Heart right ventricle (tissue), 16 donors: ENCODE data around the gene NRBP1. TPM values are rescaled to one million over a fixed set of nuclear protein-coding genes. Genes with fewer than 3 reads are reported as not detected.
A peak's percentile ranks its signal among the peaks of the same experiment; 100 is the strongest.

Experiments used
- ATAC-seq, 8 donors: fragments of 200-7000 bp; cut with Tn5 transposase; one replicate each; pipeline ENCODE4 v1.9.1; 2020; ENCODE audit warnings: mild to moderate bottlenecking in 8 of 8, moderate library complexity in 8 of 8, moderate number of reproducible peaks in 1 of 8
- DNase-seq, 2 donors: peaks; one replicate each; pipeline ENCODE4 v3.0.0-alpha.2; 2020
- H3K27ac ChIP-seq, 10 donors: fragments of 200-600 bp; sonication (generic) in 2 of 10; one replicate each; pipeline versions ENCODE4 v1.5.0 to v1.8.0; 2020 to 2022; ENCODE audit warnings: mild to moderate bottlenecking in 3 of 10
- H3K27me3 ChIP-seq, 7 donors: fragments of 200-600 bp; one replicate each; pipeline ENCODE4 v1.8.0; 2021 to 2022; ENCODE audit warnings: mild to moderate bottlenecking in 2 of 7
- H3K36me3 ChIP-seq, 9 donors: fragments of 200-600 bp; sonication (generic) in 1 of 9; one replicate each; pipeline versions ENCODE4 v1.5.0 to v1.8.0; 2020 to 2022; ENCODE audit warnings: mild to moderate bottlenecking in 2 of 9
- H3K4me1 ChIP-seq, 9 donors: fragments of 200-600 bp; sonication (generic) in 1 of 9; one replicate each; pipeline versions ENCODE4 v1.5.0 to v1.8.0; 2020 to 2022; ENCODE audit warnings: mild to moderate bottlenecking in 4 of 9
- H3K4me3 ChIP-seq, 10 donors: fragments of 200-600 bp; sonication (generic) in 2 of 10; one replicate each; pipeline versions ENCODE4 v1.5.0 to v1.8.0; 2020 to 2022; ENCODE audit warnings: mild to moderate bottlenecking in 7 of 10, moderate library complexity in 2 of 10
- H3K9me3 ChIP-seq, 11 donors: fragments of 200-600 bp in 10 of 11; sonication (generic) in 2 of 11; one replicate each; pipeline versions ENCODE4 v1.5.0 to v1.8.0; 2013 to 2022; ENCODE audit warnings: mild to moderate bottlenecking in 2 of 11, control low read depth in 1 of 11, moderate library complexity in 1 of 11
- CTCF ChIP-seq, 9 donors: fragments of 200-600 bp; sonication (generic) in 2 of 9; IDR thresholded peaks; one replicate each; pipeline versions ENCODE4 v1.5.0 to v1.8.0; 2021 to 2022; ENCODE audit warnings: antibody characterized with exemption in 9 of 9, mild to moderate bottlenecking in 5 of 9, moderate library complexity in 1 of 9
- WGBS, 2 donors: extraction: QIAGEN DNeasy Blood & Tissue Kit; methylation state at CpG; one replicate each; pipeline ENCODE4 v1.1.7; 2013; ENCODE audit warnings: inconsistent platforms in 1 of 2; 5-methylcytosine and 5-hydroxymethylcytosine counted together
- intact Hi-C, 10 donors: fragments of 100-400 bp; cut with DNase I; formaldehyde crosslinking; loops; one replicate each; pipeline versions ENCODE4 v1.11.1 to v1.14.2; 2022
- polyA plus RNA-seq, 2 donors: library from polyadenylated mRNA; stranded (reverse); fragments of 200-250 nt; gene quantifications; one replicate each; pipeline ENCODE4 v1.2.3, GENCODE V29; 2013
- total RNA-seq, 10 donors: library from RNA; stranded (reverse); fragmentation: NEBNext Ultra II Directional in 3 of 10; extraction: Animal tissue kit (Norgen Biotek cat#: 25700) in 3 of 10; gene quantifications; one replicate each; pipeline versions ENCODE4 v1.2.1 to v1.2.4, GENCODE V29; 2021 to 2023
- donor health status: Arrhythmogenic right ventricular cardiomyopathy.
- donor health status: ischemic (EF 13 %, LVEDD 7.1; RV severe dilation, severe dysfunction).
- donor health status: healthy with polysubstance abuse.
- donor health status: DM: no; HTN: yes; CAD: no.
- donor health status: DM: no; HTN: no; CAD: no.
- donor health status: ischemic (EF 25% LVEDD 6.9; RV normal size, moderate dysfunction).
- donor health status: ischemic (EF 25% LVEDD 5.7; RV mildly dilated, moderate dysfunction).
- donor health status: healthy.
- donor health status: DM: yes; HTN: yes; CAD: no.
- donor health status: Ischemic cardiomyopathy.
- donor health status: ischemic (EF 35%, LVEDD 5.7; RV mildly dilated, moderate dysfunction).
- donor health status: nonischemic (EF 11% LVEDD 7.7; RV severe dilation, severe dysfunction).
- donor health status: DM: yes; HTN: yes; CAD: no.
- donor health status: PGD.
- donor health status: ischemic (EF 29% LVEDD 5.4; RV normal size, mild dysfunction).
- donor health status: nonischemic (EF 23%, LVEDD 6.1; RV moderate dilation, normal function).

Gene NRBP1
- total and polyA plus RNA-seq, 12 donors: 25.5 to 97.4 (median 59.2) TPM

- Histone ChIP-seq H3K4me3 (peak overlapping the region in 9 of 10 donors; percentile 69 to 100 (median 98)), H3K27ac (peak overlapping the region in 4 of 10 donors; percentile 91 to 95 (median 92)), H3K36me3 (peaks cover 0 to 23% (median 0%) of the 10 kb centered on the region in 9 donors), H3K4me1 (peaks cover 7 to 38% (median 28%) of the 10 kb centered on the region in 9 donors), H3K9me3 (no peaks in the 10 kb centered on the region), H3K27me3 (no peaks in the 10 kb centered on the region)
- 51 to 56% methylated on average over 16 of the region's 16 CpGs for WGBS, 2 donors
- intact Hi-C loops: loop anchor here in 4 of 10 donors (2.0 to 10.0 kb wide), 3 partner anchors 21 to 217 kb away; partner anchors contain the start of genes NRBP1 (in 3 of the 4), ZNF513 (in 2 of the 4), CCDC121 (in 1 of the 4) and GPN1 (in 1 of the 4)
- no peak for ATAC-seq
- peak in 7 of 9 donors; percentile 36 to 66 (median 55) for TF ChIP-seq CTCF (IDR thresholded peaks at IDR 0.05)
- DNase-seq: no peak
Observed at GRCh38 chr2:27407798-27408491, 20.5 kb upstream of the NRBP1 start.

GRCh38 chr2:27408601-27409320, 19.7 kb upstream of the NRBP1 start:
- H3K27me3 ChIP-seq: no peaks in the 10 kb centered on the region
- H3K4me1 ChIP-seq: peaks cover 7 to 38% (median 28%) of the 10 kb centered on the region in 9 donors
- peak; percentile 14 to 56 (median 34) for ATAC-seq
- 0 to 1% methylated on average over 28 to 33 of the region's 33 CpGs for WGBS, 2 donors
- no peaks in the 10 kb centered on the region for H3K9me3 ChIP-seq
- peak in 1 of 2 donors; percentile 14 for DNase-seq
- peak overlapping the region; percentile 23 to 95 (median 92) for H3K27ac ChIP-seq
- no peak for TF ChIP-seq CTCF (IDR thresholded peaks at IDR 0.05)
- intact Hi-C loops: loop anchor here in 5 of 10 donors (1.0 to 10.0 kb wide), 4 partner anchors 20 to 216 kb away; partner anchors contain the start of genes NRBP1 (in 4 of the 5), ZNF513 (in 2 of the 5), CCDC121 (in 1 of the 5) and GPN1 (in 1 of the 5)
- H3K4me3 ChIP-seq: peak overlapping the region; percentile 69 to 100 (median 98)
- H3K36me3 ChIP-seq: peaks cover 0 to 22% (median 0%) of the 10 kb centered on the region in 9 donors

- peaks cover 7 to 38% (median 28%) of the 10 kb centered on the region in 9 donors for H3K4me1 ChIP-seq
- WGBS, 2 donors: 1% methylated on average over 69 to 82 of the region's 82 CpGs
- TF ChIP-seq CTCF (IDR thresholded peaks at IDR 0.05): peak in 2 of 9 donors; percentile 5 to 13
- intact Hi-C loops: loop anchor here in 5 of 10 donors (1.0 to 10.0 kb wide), 4 partner anchors 19 to 215 kb away; partner anchors contain the start of genes NRBP1 (in 4 of the 5), ZNF513 (in 2 of the 5), CCDC121 (in 1 of the 5) and GPN1 (in 1 of the 5)
- H3K9me3 ChIP-seq: no peaks in the 10 kb centered on the region
- peak; percentile 99 to 100 (median 100) for ATAC-seq
- DNase-seq: peak; percentile 94 to 97
- H3K27me3 ChIP-seq: no peaks in the 10 kb centered on the region
- peak within 1 kb of the TSS; percentile 48 to 95 (median 92) for H3K27ac ChIP-seq
- peaks cover 0 to 22% (median 0%) of the 10 kb centered on the region in 9 donors for H3K36me3 ChIP-seq
- H3K4me3 ChIP-seq: peak within 1 kb of the TSS; percentile 69 to 100 (median 98)
Observed at GRCh38 chr2:27409321-27410073, 18.9 kb upstream of the NRBP1 start, which contains the start of gene PPM1G. PPM1G (minus strand) TSS chr2:27409591; CDS start chr2:27409422, 169 bp downstream.
